OCI-LY7 (cell line): ENCODE results near the gene NOL4L. TPM values are rescaled to one million over a fixed set of nuclear protein-coding genes. Genes with fewer than 3 reads are reported as not detected.

Experiments
- BruUV-seq: library from RNA; stranded (reverse); fragments of 400-500 nt; replicated peaks from 2 replicates; lab custom pipeline; 2021; lab: Mats Ljungman, UMichigan
- CTCF ChIA-PET: fragments of 300-600 bp; sonication (Branson Sonifier 250); formaldehyde crosslinking; loops from one replicate; lab custom pipeline; 2022; ENCODE audit warnings: antibody characterized with exemption; ENCODE audit not compliant: unreplicated experiment; lab: Charles Lee
- POLR2A ChIA-PET: fragments of 300-600 bp; sonication (Branson Sonifier 250); formaldehyde crosslinking; loops from one replicate; lab custom pipeline; 2022; ENCODE audit warnings: antibody characterized with exemption; lab: Charles Lee
- DNase-seq: peaks from one replicate; pipeline ENCODE4 v3.0.0-alpha.2; 2015; ENCODE audit warnings: low spot score
- H2AFZ ChIP-seq: fragments of 200-600 bp; sonication (generic), shearing (Covaris generic); 2 replicates; pipeline ENCODE4 v1.6.1; 2014; ENCODE audit warnings: mild to moderate bottlenecking, antibody characterized with exemption, low read length, moderate library complexity
- H3K27ac ChIP-seq: fragments of 200-600 bp; sonication (generic); 2 replicates; pipeline ENCODE4 v1.5.1; 2014; ENCODE audit warnings: mixed run types, low read depth, mild to moderate bottlenecking, moderate library complexity, low read length, inconsistent platforms; ENCODE audit not compliant: poor library complexity, severe bottlenecking
- H3K36me3 ChIP-seq: fragments of 200-600 bp; sonication (generic); 2 replicates; pipeline ENCODE4 v1.6.1; 2014; ENCODE audit warnings: mild to moderate bottlenecking, antibody characterized with exemption, low read length, moderate library complexity, mixed read lengths; ENCODE audit not compliant: insufficient read depth
- H3K4me1 ChIP-seq: fragments of 200-600 bp; sonication (generic); 2 replicates; pipeline ENCODE4 v1.5.1; 2014; ENCODE audit warnings: mild to moderate bottlenecking, low read length; ENCODE audit not compliant: insufficient read depth, poor library complexity, severe bottlenecking
- H3K4me2 ChIP-seq: fragments of 200-600 bp; sonication (generic); 2 replicates; pipeline ENCODE4 v1.6.1; 2014; ENCODE audit warnings: mild to moderate bottlenecking, low read length
- H3K4me3 ChIP-seq: fragments of 200-600 bp; sonication (generic); 2 replicates; pipeline ENCODE4 v1.5.1; 2014; ENCODE audit warnings: mild to moderate bottlenecking, low read depth, low read length; ENCODE audit not compliant: poor library complexity, severe bottlenecking
- H3K79me2 ChIP-seq: fragments of 200-600 bp; sonication (generic); 2 replicates; pipeline ENCODE4 v1.6.1; 2016; ENCODE audit warnings: low read depth, mild to moderate bottlenecking, low read length, moderate library complexity, mixed read lengths; ENCODE audit not compliant: insufficient read depth
- H3K9me2 ChIP-seq: fragments of 200-600 bp; sonication (generic); 2 replicates; pipeline ENCODE4 v1.6.1; 2016; ENCODE audit warnings: mild to moderate bottlenecking, low read length, mixed read lengths; ENCODE audit not compliant: insufficient read depth
- H3K9me3 ChIP-seq: fragments of 200-600 bp; sonication (generic); 2 replicates; pipeline ENCODE4 v1.6.1; 2014; ENCODE audit warnings: mild to moderate bottlenecking, mixed run types, low read length, mixed read lengths
- H4K20me1 ChIP-seq: fragments of 200-600 bp; sonication (generic); 2 replicates; pipeline ENCODE4 v1.6.1; 2014; ENCODE audit warnings: mild to moderate bottlenecking, antibody characterized with exemption, low read length, moderate library complexity, mixed read lengths; ENCODE audit not compliant: insufficient read depth
- CTCF ChIP-seq: fragments of 200-600 bp; sonication (generic); conservative IDR thresholded peaks from 2 replicates; pipeline ENCODE4 v1.5.1; 2014; ENCODE audit warnings: mild to moderate bottlenecking, antibody characterized with exemption, low read length, moderate library complexity, mixed read lengths
- EZH2phosphoT487 ChIP-seq: fragments of 200-600 bp; sonication (generic); IDR thresholded peaks from 2 replicates; pipeline ENCODE4 v1.6.1; 2018; ENCODE audit warnings: low read depth, borderline replicate concordance, mild to moderate bottlenecking, mixed run types, antibody characterized with exemption, low read length, moderate library complexity, mixed read lengths
- intact Hi-C: fragments of 100-400 bp; cut with micrococcal nuclease; formaldehyde crosslinking; loops from one replicate; pipeline ENCODE4 v1.10.0; 2022; ENCODE audit not compliant: unreplicated experiment
- total RNA-seq, 2 experiments: library from RNA; depleted of rRNA in 1 of 2; stranded (reverse); fragments of >200 nt in 1 of 2; shearing (Covaris generic) in 1 of 2; gene quantifications; 2 replicates each; pipeline ENCODE4 v1.2.3, GENCODE V29; 2014 to 2022

NOL4L gene
- total RNA-seq, 2 experiments from 2014 or later: 3.9 to 4.2 TPM

- Histone ChIP-seq H2AFZ (no peak overlapping the region), H3K9me3 (no peaks in the 10 kb centered on the region), H3K27ac (no peak overlapping the region), H3K79me2 (no peaks in the 10 kb centered on the region), H3K9me2 (no peaks in the 10 kb centered on the region), H3K4me2 (no peak overlapping the region), H3K36me3 (peaks cover 26% of the 10 kb centered on the region), H3K4me3 (no peak overlapping the region), H3K4me1 (peaks cover 11% of the 10 kb centered on the region), H4K20me1 (no peaks in the 10 kb centered on the region)
- CTCF ChIA-PET: no interaction called here
- DNase-seq: no peak
- intact Hi-C loops: no loop called here
- POLR2A ChIA-PET: interaction anchor here (0.6 kb wide), 2 partner anchors 67 to 272 kb away, joined by 3 read pairs; no protein-coding TSS in a partner anchor
- no TSS peak for BruUV-seq
- TF ChIP-seq EZH2phosphoT487 (no peak), CTCF (no peak)
Observed at GRCh38 chr20:32442630-32443373, 142.3 kb downstream of the NOL4L start.

- Histone ChIP-seq H3K4me1 (peaks cover 11% of the 10 kb centered on the region), H3K4me3 (no peak overlapping the region), H2AFZ (no peak overlapping the region), H3K79me2 (no peaks in the 10 kb centered on the region), H3K9me3 (no peaks in the 10 kb centered on the region), H3K27ac (no peak overlapping the region), H3K36me3 (peaks cover 37% of the 10 kb centered on the region), H3K4me2 (no peak overlapping the region), H3K9me2 (no peaks in the 10 kb centered on the region), H4K20me1 (no peaks in the 10 kb centered on the region)
- POLR2A ChIA-PET: no interaction called here
- TF ChIP-seq EZH2phosphoT487 (no peak), CTCF (no peak)
- BruUV-seq: no TSS peak
- DNase-seq: no peak
- intact Hi-C loops: no loop called here
- CTCF ChIA-PET: no interaction called here
Observed at GRCh38 chr20:32441638-32442037, 143.5 kb downstream of the NOL4L start.

- H3K4me1 ChIP-seq: peaks cover 11% of the 10 kb centered on the region
- CTCF ChIA-PET: no interaction called here
- H3K79me2 ChIP-seq: no peaks in the 10 kb centered on the region
- no peaks in the 10 kb centered on the region for H3K9me2 ChIP-seq
- H3K9me3 ChIP-seq: no peaks in the 10 kb centered on the region
- POLR2A ChIA-PET: no interaction called here
- H4K20me1 ChIP-seq: no peaks in the 10 kb centered on the region
- no peak overlapping the region for H3K27ac ChIP-seq
- intact Hi-C loops: no loop called here
- no peak for TF ChIP-seq EZH2phosphoT487
- no peak for TF ChIP-seq CTCF
- no peak overlapping the region for H3K4me2 ChIP-seq
- DNase-seq: no peak
- no TSS peak for BruUV-seq
- H3K4me3 ChIP-seq: no peak overlapping the region
- H2AFZ ChIP-seq: no peak overlapping the region
- peaks cover 47% of the 10 kb centered on the region for H3K36me3 ChIP-seq
Observed at GRCh38 chr20:32440758-32441078, 144.4 kb downstream of the NOL4L start.
